Chondrocyte (in vitro differentiated cells): ENCODE measurements around the gene RTL1. TPM values are rescaled to one million over a fixed set of nuclear protein-coding genes. Genes with fewer than 3 reads are reported as not detected.
A peak's percentile ranks its signal among the peaks of the same experiment; 100 is the strongest.

ENCODE experiments used
- DNase-seq: peaks from one replicate; pipeline ENCODE4 v3.0.0; 2021; ENCODE audit warnings: mixed read lengths, low spot score
- H3K27ac Mint-ChIP-seq: one replicate; pipeline ENCODE4 v1.8.0; 2021; ENCODE audit warnings: mild to moderate bottlenecking, moderate library complexity, mixed read lengths; ENCODE audit not compliant: unreplicated experiment
- H3K27me3 Mint-ChIP-seq: 2 replicates; pipeline ENCODE4 v1.8.0; 2021; ENCODE audit warnings: low read depth, mixed read lengths
- H3K36me3 Mint-ChIP-seq: 2 replicates; pipeline ENCODE4 v1.8.0; 2021; ENCODE audit warnings: low read depth, mixed read lengths
- H3K4me1 Mint-ChIP-seq: 2 replicates; pipeline ENCODE4 v1.8.0; 2021; ENCODE audit warnings: low read depth, mild to moderate bottlenecking, mixed read lengths
- H3K4me3 Mint-ChIP-seq: one replicate; pipeline ENCODE4 v1.8.0; 2021; ENCODE audit warnings: mild to moderate bottlenecking, moderate library complexity, mixed read lengths; ENCODE audit not compliant: unreplicated experiment
- H3K9me3 Mint-ChIP-seq: 2 replicates; pipeline ENCODE4 v1.8.0; 2021; ENCODE audit warnings: low read depth, mixed read lengths
- long read RNA-seq: library from polyadenylated mRNA; stranded (forward); transcript quantifications from one replicate; pipeline ENCODE4 v2.0.0, GENCODE V29; 2021
- total RNA-seq: library from RNA; stranded (reverse); gene quantifications from 3 replicates; pipeline ENCODE4 v1.2.1, GENCODE V29; 2021
- TF ChIP-seq, protein P1 (sequence below): fragments of 200-600 bp; sonication (generic); IDR thresholded peaks from 2 replicates; pipeline ENCODE4 v1.5.0; 2021; ENCODE audit warnings: antibody characterized with exemption, mild to moderate bottlenecking, moderate library complexity

Gene RTL1
- total RNA-seq = 0.02 TPM in 1 of 3 replicates, not detected in the others
- long read RNA-seq = 0 reads

GRCh38 chr14:100903672-100904185 lies at the start of gene RTL1:
Gene RTL1 (minus strand): TSS chr14:100903722. CDS start chr14:100884788, 18,934 bp downstream.
- peaks cover 2% of the 10 kb centered on the region for H3K36me3 Mint-ChIP-seq
- TF ChIP-seq, protein P1, sequence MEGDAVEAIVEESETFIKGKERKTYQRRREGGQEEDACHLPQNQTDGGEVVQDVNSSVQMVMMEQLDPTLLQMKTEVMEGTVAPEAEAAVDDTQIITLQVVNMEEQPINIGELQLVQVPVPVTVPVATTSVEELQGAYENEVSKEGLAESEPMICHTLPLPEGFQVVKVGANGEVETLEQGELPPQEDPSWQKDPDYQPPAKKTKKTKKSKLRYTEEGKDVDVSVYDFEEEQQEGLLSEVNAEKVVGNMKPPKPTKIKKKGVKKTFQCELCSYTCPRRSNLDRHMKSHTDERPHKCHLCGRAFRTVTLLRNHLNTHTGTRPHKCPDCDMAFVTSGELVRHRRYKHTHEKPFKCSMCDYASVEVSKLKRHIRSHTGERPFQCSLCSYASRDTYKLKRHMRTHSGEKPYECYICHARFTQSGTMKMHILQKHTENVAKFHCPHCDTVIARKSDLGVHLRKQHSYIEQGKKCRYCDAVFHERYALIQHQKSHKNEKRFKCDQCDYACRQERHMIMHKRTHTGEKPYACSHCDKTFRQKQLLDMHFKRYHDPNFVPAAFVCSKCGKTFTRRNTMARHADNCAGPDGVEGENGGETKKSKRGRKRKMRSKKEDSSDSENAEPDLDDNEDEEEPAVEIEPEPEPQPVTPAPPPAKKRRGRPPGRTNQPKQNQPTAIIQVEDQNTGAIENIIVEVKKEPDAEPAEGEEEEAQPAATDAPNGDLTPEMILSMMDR = no peak
- H3K9me3 Mint-ChIP-seq = no peaks in the 10 kb centered on the region
- peaks cover 29% of the 10 kb centered on the region for H3K4me1 Mint-ChIP-seq
- peaks cover 67% of the 10 kb centered on the region for H3K27me3 Mint-ChIP-seq
- no peak within 1 kb of the TSS for H3K27ac Mint-ChIP-seq
- peak; percentile 64 for DNase-seq
- peak within 1 kb of the TSS; percentile 76 for H3K4me3 Mint-ChIP-seq

DNA sequence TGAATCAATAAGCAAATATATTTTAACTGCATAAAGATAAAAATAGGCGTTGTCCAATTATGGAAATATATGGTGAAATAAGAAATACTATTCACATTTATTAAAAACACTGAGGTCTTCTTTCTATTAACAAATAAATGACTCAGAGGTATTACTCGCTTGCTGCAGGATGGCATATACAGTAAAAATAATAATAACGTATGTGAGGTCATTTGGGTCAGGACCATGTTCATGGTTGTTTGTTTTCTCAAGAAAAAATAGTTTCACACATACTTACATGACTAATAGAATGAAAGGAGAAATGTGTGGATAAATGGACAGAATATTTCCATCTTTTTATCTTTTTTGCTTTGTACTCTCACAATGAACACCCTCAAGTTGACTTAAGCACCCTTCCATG lies 46.5 kb upstream of the RTL1 start:
- H3K4me1 Mint-ChIP-seq = peaks cover 3% of the 10 kb centered on the region
- DNase-seq = no peak
- H3K27me3 Mint-ChIP-seq = no peaks in the 10 kb centered on the region
- H3K4me3 Mint-ChIP-seq = no peak overlapping the region
- H3K9me3 Mint-ChIP-seq = no peaks in the 10 kb centered on the region
- TF ChIP-seq, protein P1 = no peak
- no peak overlapping the region for H3K27ac Mint-ChIP-seq
- no peaks in the 10 kb centered on the region for H3K36me3 Mint-ChIP-seq

- Mint-ChIP-seq H3K9me3 (no peaks in the 10 kb centered on the region), H3K27ac (no peak overlapping the region), H3K4me1 (no peaks in the 10 kb centered on the region), H3K36me3 (no peaks in the 10 kb centered on the region), H3K4me3 (no peak overlapping the region), H3K27me3 (no peaks in the 10 kb centered on the region)
- TF ChIP-seq, protein P1 = no peak
- no peak for DNase-seq
These were observed 40.5 kb upstream of the RTL1 start for GRCh38 chr14:100944052-100944451.

DNA sequence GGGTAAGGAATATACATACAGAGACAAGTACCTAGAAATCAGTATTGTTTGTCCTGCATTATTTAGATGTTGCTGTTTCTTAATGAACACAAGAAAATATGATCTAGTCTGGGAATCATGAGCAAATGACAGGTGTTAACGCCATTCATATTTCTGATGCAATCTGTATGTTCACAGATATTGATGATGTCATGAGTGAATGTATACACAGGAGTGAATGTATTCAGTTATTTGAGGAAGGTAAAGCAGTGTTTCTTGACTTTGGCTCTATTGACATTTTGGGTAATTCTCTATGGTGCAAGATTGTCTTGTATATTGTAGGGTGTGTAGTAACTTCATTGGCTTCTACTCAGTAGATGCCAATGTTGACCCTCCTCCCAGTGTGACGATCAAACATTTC lies 26.7 kb upstream of the RTL1 start:
- Mint-ChIP-seq H3K4me3 (no peak overlapping the region), H3K4me1 (no peaks in the 10 kb centered on the region), H3K27ac (no peak overlapping the region), H3K36me3 (peaks cover 3% of the 10 kb centered on the region), H3K27me3 (peaks cover 7% of the 10 kb centered on the region), H3K9me3 (peaks cover 18% of the 10 kb centered on the region)
- no peak for DNase-seq
- TF ChIP-seq, protein P1 = no peak

DNA sequence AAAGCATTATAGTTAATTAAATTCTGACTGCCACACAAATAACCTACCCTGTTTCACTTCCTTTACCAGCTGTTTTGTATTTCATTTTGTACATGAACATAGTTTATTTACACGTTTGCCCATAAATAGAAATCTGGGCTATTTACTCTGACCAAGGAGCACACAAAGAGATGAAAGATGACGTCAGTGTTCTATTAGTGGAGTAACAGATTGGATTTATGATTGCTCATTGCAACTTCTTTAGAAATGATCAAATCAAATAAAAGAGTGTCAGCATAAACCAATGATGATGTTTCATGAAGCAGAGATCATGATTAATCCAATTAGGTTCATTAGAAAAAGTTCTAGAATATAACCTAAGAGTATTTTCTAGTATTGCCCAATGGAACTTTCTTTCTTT lies 12.0 kb upstream of the RTL1 start:
- Mint-ChIP-seq H3K27ac (no peak overlapping the region), H3K4me1 (no peaks in the 10 kb centered on the region), H3K36me3 (no peaks in the 10 kb centered on the region), H3K4me3 (no peak overlapping the region), H3K9me3 (no peaks in the 10 kb centered on the region), H3K27me3 (no peaks in the 10 kb centered on the region)
- DNase-seq = no peak
- TF ChIP-seq, protein P1 = no peak
